Erythroblast (primary cell): ENCODE measurements around the gene CYP2A6.

Source experiments
- GATA1 ChIP-seq: IDR thresholded peaks from 2 replicates; pipeline ENCODE4 v1.6.1; 2011; ENCODE audit warnings: low read depth, mild to moderate bottlenecking, control low read depth, low read length, moderate library complexity
- POLR2A ChIP-seq: IDR thresholded peaks from 2 replicates; pipeline ENCODE4 v1.6.1; 2011; ENCODE audit warnings: mild to moderate bottlenecking, low read length

DNA sequence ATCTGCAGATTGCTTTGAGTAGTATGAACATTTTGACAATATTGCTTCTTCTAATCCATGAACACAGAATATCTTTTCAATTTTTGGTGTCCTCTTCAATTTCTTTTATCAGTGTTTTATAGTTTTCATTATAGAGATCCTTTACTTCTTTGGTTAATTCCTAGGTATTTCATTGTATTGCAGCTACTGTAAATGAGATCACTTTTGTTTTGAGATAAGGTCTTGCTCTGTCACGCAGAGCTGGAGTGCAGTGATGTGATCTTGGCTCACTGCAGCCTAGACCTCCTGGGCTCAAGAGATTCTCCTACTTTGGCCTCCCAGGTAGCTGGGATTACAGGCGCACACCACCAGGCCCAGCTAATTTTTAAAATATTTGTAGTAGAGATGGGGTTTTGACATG lies 22.0 kb upstream of the CYP2A6 start:
- TF ChIP-seq POLR2A (no peak), GATA1 (no peak)
